Parathyroid adenoma (tissue), 2 donors: ENCODE results near the gene KPNA1.
"Not testable (repeated sequence)": the region's sequence is repeated elsewhere in the genome, so short reads cannot be mapped to it uniquely, and the experiment has no call there.

ENCODE experiments used
- H2AFZ ChIP-seq: fragments of 300-600 bp; sonication (generic); one replicate; pipeline ENCODE4 v1.7.0; 2017; ENCODE audit warnings: antibody characterized with exemption, mild to moderate bottlenecking
- H3K27ac ChIP-seq: fragments of 300-600 bp; sonication (generic); one replicate; pipeline ENCODE4 v1.7.0; 2017
- H3K27me3 ChIP-seq: fragments of 300-600 bp; sonication (generic); one replicate; pipeline ENCODE4 v1.7.0; 2017; ENCODE audit warnings: low read length; ENCODE audit not compliant: control insufficient read depth, insufficient read depth
- H3K36me3 ChIP-seq: fragments of 300-600 bp; sonication (generic); one replicate; pipeline ENCODE4 v1.7.0; 2017; ENCODE audit warnings: low read length; ENCODE audit not compliant: control insufficient read depth, insufficient read depth
- H3K4me1 ChIP-seq: fragments of 300-600 bp; sonication (generic); one replicate; pipeline ENCODE4 v1.7.0; 2017; ENCODE audit warnings: control low read depth
- H3K4me2 ChIP-seq: fragments of 300-600 bp; sonication (generic); one replicate; pipeline ENCODE4 v1.7.0; 2017; ENCODE audit warnings: low read length
- H3K4me3 ChIP-seq: fragments of 300-600 bp; sonication (generic); one replicate; pipeline ENCODE4 v1.7.0; 2017; ENCODE audit warnings: low read depth, low read length
- H3K79me2 ChIP-seq: fragments of 300-600 bp; sonication (generic); one replicate; pipeline ENCODE4 v1.7.0; 2017; ENCODE audit warnings: control low read depth
- H3K9ac ChIP-seq: fragments of 300-600 bp; sonication (generic); one replicate; pipeline ENCODE4 v1.7.0; 2017; ENCODE audit warnings: mild to moderate bottlenecking
- H3K9me3 ChIP-seq: fragments of 300-600 bp; sonication (generic); one replicate; pipeline ENCODE4 v1.7.0; 2017; ENCODE audit warnings: low read length; ENCODE audit not compliant: control insufficient read depth
- CTCF ChIP-seq: fragments of 300-600 bp; sonication (generic); IDR thresholded peaks from one replicate; pipeline ENCODE4 v1.7.0; 2017; ENCODE audit warnings: antibody characterized with exemption, mild to moderate bottlenecking
- donor health status: primary hyperparathyroidism.

Gene KPNA1

GRCh38 chr3:122458992-122459391, 55.7 kb downstream of the KPNA1 start:
- TF ChIP-seq CTCF, result peak; percentile 50
- no peak overlapping the region for H3K4me3 ChIP-seq
- no peak overlapping the region for H3K9ac ChIP-seq
- H3K27me3 ChIP-seq, result no peaks in the 10 kb centered on the region
- H3K27ac ChIP-seq, result no peak overlapping the region
- no peaks in the 10 kb centered on the region for H3K9me3 ChIP-seq
- H3K79me2 ChIP-seq, result peaks cover 16% of the 10 kb centered on the region
- no peaks in the 10 kb centered on the region for H3K36me3 ChIP-seq
- no peak overlapping the region for H3K4me2 ChIP-seq
- H3K4me1 ChIP-seq, result peaks cover 4% of the 10 kb centered on the region
- no peak overlapping the region for H2AFZ ChIP-seq

- Histone ChIP-seq H3K4me1 (peaks cover 5% of the 10 kb centered on the region), H2AFZ (no peak overlapping the region), H3K27me3 (no peaks in the 10 kb centered on the region), H3K9ac (no peak overlapping the region), H3K4me3 (no peak overlapping the region), H3K36me3 (no peaks in the 10 kb centered on the region), H3K9me3 (no peaks in the 10 kb centered on the region), H3K27ac (no peak overlapping the region), H3K79me2 (peaks cover 14% of the 10 kb centered on the region), H3K4me2 (no peak overlapping the region)
- no peak for TF ChIP-seq CTCF
These were observed 57.0 kb downstream of the KPNA1 start for GRCh38 chr3:122457706-122458105.

- no peaks in the 10 kb centered on the region for H3K9me3 ChIP-seq
- no peak overlapping the region for H2AFZ ChIP-seq
- H3K79me2 ChIP-seq, result peaks cover 11% of the 10 kb centered on the region
- TF ChIP-seq CTCF, result no peak
- no peak overlapping the region for H3K9ac ChIP-seq
- no peak overlapping the region for H3K4me3 ChIP-seq
- no peak overlapping the region for H3K4me2 ChIP-seq
- no peak overlapping the region for H3K27ac ChIP-seq
- H3K27me3 ChIP-seq, result no peaks in the 10 kb centered on the region
- H3K36me3 ChIP-seq, result no peaks in the 10 kb centered on the region
- peaks cover 17% of the 10 kb centered on the region for H3K4me1 ChIP-seq
These were observed 58.7 kb downstream of the KPNA1 start for GRCh38 chr3:122456074-122456473.

GRCh38 chr3:122451371-122451770, 63.4 kb downstream of the KPNA1 start:
- Histone ChIP-seq H3K9ac (no peak overlapping the region), H3K79me2 (no peaks in the 10 kb centered on the region), H3K27me3 (no peaks in the 10 kb centered on the region), H3K4me3 (peak overlapping the region; percentile 9), H3K27ac (peak overlapping the region; percentile 78), H3K4me1 (peaks cover 47% of the 10 kb centered on the region), H3K36me3 (no peaks in the 10 kb centered on the region), H3K4me2 (peak overlapping the region; percentile 15), H2AFZ (no peak overlapping the region), H3K9me3 (no peaks in the 10 kb centered on the region)
- no peak for TF ChIP-seq CTCF

GRCh38 chr3:122448218-122448617, 66.5 kb downstream of the KPNA1 start:
- not testable (repeated sequence) for H2AFZ ChIP-seq, H3K4me3 ChIP-seq, H3K27ac ChIP-seq, H3K9me3 ChIP-seq, H3K4me2 ChIP-seq, H3K27me3 ChIP-seq, H3K36me3 ChIP-seq, H3K9ac ChIP-seq
- Histone ChIP-seq H3K4me1 (peaks cover 48% of the 10 kb centered on the region), H3K79me2 (peaks cover 25% of the 10 kb centered on the region)

GRCh38 chr3:122444491-122444887, 70.2 kb downstream of the KPNA1 start:
- not testable (repeated sequence) for H3K27me3 ChIP-seq, H3K4me3 ChIP-seq, H3K4me2 ChIP-seq, H2AFZ ChIP-seq, H3K36me3 ChIP-seq, H3K9ac ChIP-seq, H3K9me3 ChIP-seq
- peaks cover 21% of the 10 kb centered on the region for H3K4me1 ChIP-seq
- H3K27ac ChIP-seq, result peak overlapping the region; percentile 74
- peaks cover 35% of the 10 kb centered on the region for H3K79me2 ChIP-seq

- H2AFZ ChIP-seq, H3K4me2 ChIP-seq, H3K9me3 ChIP-seq, H3K36me3 ChIP-seq, H3K4me3 ChIP-seq, H3K9ac ChIP-seq, H3K27me3 ChIP-seq: not testable (repeated sequence)
- Histone ChIP-seq H3K4me1 (peaks cover 15% of the 10 kb centered on the region), H3K79me2 (peaks cover 35% of the 10 kb centered on the region), H3K27ac (peak overlapping the region; percentile 74)
These were observed 70.8 kb downstream of the KPNA1 start for GRCh38 chr3:122443762-122444490.
